A673 (cell line): Measurements from ENCODE around the gene MRNIP. TPM values are rescaled to one million over a fixed set of nuclear protein-coding genes. Genes with fewer than 3 reads are reported as not detected.

ENCODE experiments used
- BruUV-seq: library from RNA; stranded (reverse); fragments of 400-500 nt; replicated peaks from 2 replicates; lab custom pipeline; 2021; lab: Mats Ljungman, UMichigan
- CTCF ChIA-PET: fragments of 300-600 bp; sonication (Branson Sonifier 250); formaldehyde crosslinking; loops from one replicate; lab custom pipeline; 2022; ENCODE audit warnings: antibody characterized with exemption; lab: Charles Lee
- POLR2A ChIA-PET: fragments of 300-600 bp; sonication (Branson Sonifier 250); formaldehyde crosslinking; loops from one replicate; lab custom pipeline; 2022; ENCODE audit warnings: antibody characterized with exemption; ENCODE audit not compliant: low non-redundant PET; lab: Charles Lee
- DNase-seq: peaks from one replicate; pipeline ENCODE4 v3.0.0-alpha.2; 2015; ENCODE audit warnings: low spot score
- H3K27ac ChIP-seq: fragments of 200-600 bp; sonication (generic); 2 replicates; pipeline ENCODE4 v1.5.1; 2016; ENCODE audit warnings: mixed run types, low read depth, mild to moderate bottlenecking, mixed read lengths, antibody characterized with exemption, low read length; ENCODE audit not compliant: poor library complexity, severe bottlenecking
- H3K27me3 ChIP-seq: fragments of 200-600 bp; sonication (generic); replicated peaks from 2 replicates; pipeline ENCODE4 v1.6.1; 2017; ENCODE audit warnings: mixed run types, low read depth, mild to moderate bottlenecking, mixed read lengths, antibody characterized with exemption, low read length; ENCODE audit not compliant: insufficient read depth, poor library complexity
- H3K36me3 ChIP-seq: fragments of 200-600 bp; sonication (generic); 2 replicates; pipeline ENCODE4 v1.6.1; 2016; ENCODE audit warnings: mixed run types, mild to moderate bottlenecking, mixed read lengths, antibody characterized with exemption, low read length; ENCODE audit not compliant: insufficient read depth, poor library complexity, severe bottlenecking
- H3K4me1 ChIP-seq: fragments of 200-600 bp; sonication (generic); 2 replicates; pipeline ENCODE4 v1.6.1; 2017; ENCODE audit warnings: mixed run types, mild to moderate bottlenecking, mixed read lengths, antibody characterized with exemption, low read length; ENCODE audit not compliant: insufficient read depth, poor library complexity, severe bottlenecking
- H3K4me3 ChIP-seq: fragments of 200-600 bp; sonication (generic); 2 replicates; pipeline ENCODE4 v1.5.1; 2016; ENCODE audit warnings: low read depth, mixed run types, mild to moderate bottlenecking, mixed read lengths, low read length; ENCODE audit not compliant: poor library complexity, severe bottlenecking
- H3K9me3 ChIP-seq: fragments of 200-600 bp; sonication (generic); 2 replicates; pipeline ENCODE4 v1.6.1; 2016; ENCODE audit warnings: mixed run types, low read depth, mild to moderate bottlenecking, mixed read lengths, antibody characterized with exemption, low read length; ENCODE audit not compliant: poor library complexity, severe bottlenecking
- CTCF ChIP-seq: fragments of 300-800, 200-600 bp; sonication (generic); conservative IDR thresholded peaks from 2 replicates; pipeline ENCODE4 v1.5.1; 2017; ENCODE audit warnings: low read depth, mild to moderate bottlenecking, antibody characterized with exemption, low read length, moderate library complexity, mixed read lengths
- EZH2 ChIP-seq: fragments of 200-600 bp; sonication (generic); IDR thresholded peaks from 2 replicates; pipeline ENCODE4 v1.6.1; 2017; ENCODE audit warnings: borderline replicate concordance, low read depth, mild to moderate bottlenecking, mixed read lengths, antibody characterized with exemption, low read length; ENCODE audit not compliant: poor library complexity, severe bottlenecking
- intact Hi-C: fragments of 100-400 bp; cut with micrococcal nuclease; formaldehyde crosslinking; loops from one replicate; pipeline ENCODE4 v1.10.0; 2022; ENCODE audit not compliant: unreplicated experiment
- total RNA-seq: library from RNA; stranded (reverse); gene quantifications from 2 replicates; pipeline ENCODE4 v1.2.3, GENCODE V29; 2021

Gene MRNIP
- total RNA-seq, 1 experiment from 2014 or later, result 31.3 TPM

DNA sequence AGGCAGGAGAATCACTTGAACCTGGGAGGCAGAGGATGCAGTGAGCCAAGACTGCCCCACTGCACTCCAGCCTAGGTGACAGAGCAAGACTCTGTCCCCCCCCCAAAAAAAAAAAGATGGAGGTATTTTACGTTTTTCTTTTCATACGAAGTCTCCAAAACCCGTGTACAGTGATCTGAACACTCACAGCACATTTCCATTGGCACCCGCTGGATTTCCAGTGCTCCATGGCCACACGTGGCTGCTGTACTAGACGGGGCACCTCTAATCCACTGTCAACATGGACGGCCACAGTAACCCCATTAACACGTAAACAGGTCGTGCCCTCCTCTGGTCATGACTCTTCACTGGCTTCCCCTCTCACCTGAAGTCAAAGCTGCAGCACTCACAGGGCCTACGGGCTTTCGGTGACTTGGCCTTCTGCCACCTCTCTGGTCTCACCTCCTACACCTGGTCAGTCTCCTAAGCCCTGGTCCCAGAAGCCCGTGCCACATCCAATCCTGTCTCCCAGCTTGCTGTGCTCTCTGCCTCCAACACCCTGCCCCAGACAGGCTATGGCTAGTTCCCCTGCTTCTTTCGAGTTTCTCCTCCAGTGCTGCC, 27.0 kb upstream of the MRNIP start:
- H3K36me3 ChIP-seq, result peaks cover 54% of the 10 kb centered on the region
- POLR2A ChIA-PET, result no interaction called here

GRCh38 chr5:179883163-179883562, 24.5 kb upstream of the MRNIP start:
- BruUV-seq, result no TSS peak
- CTCF ChIA-PET, result no interaction called here
- Histone ChIP-seq H3K9me3 (peaks cover 20% of the 10 kb centered on the region), H3K27me3 (no peaks in the 10 kb centered on the region), H3K27ac (no peak overlapping the region), H3K4me3 (no peak overlapping the region), H3K4me1 (no peaks in the 10 kb centered on the region), H3K36me3 (peaks cover 44% of the 10 kb centered on the region)
- POLR2A ChIA-PET, result interaction anchor here (0.5 kb wide), 1 partner anchor 163 kb away, joined by 3 read pairs; no protein-coding TSS in a partner anchor
- TF ChIP-seq EZH2, result no peak
- TF ChIP-seq CTCF, result no peak
- intact Hi-C loops, result no loop called here
- no peak for DNase-seq

More for the DNA sequence above, 27.0 kb upstream of the MRNIP start:
- intact Hi-C loops, result no loop called here
- H3K9me3 ChIP-seq, result peaks cover 20% of the 10 kb centered on the region
- DNase-seq, result no peak
- no peaks in the 10 kb centered on the region for H3K4me1 ChIP-seq
- H3K27ac ChIP-seq, result no peak overlapping the region
- CTCF ChIA-PET, result no interaction called here
- TF ChIP-seq CTCF (no peak), EZH2 (no peak)
- no TSS peak for BruUV-seq
- no peak overlapping the region for H3K4me3 ChIP-seq
- H3K27me3 ChIP-seq, result no peaks in the 10 kb centered on the region

- Histone ChIP-seq H3K27ac (no peak overlapping the region), H3K4me3 (no peak overlapping the region), H3K27me3 (no peaks in the 10 kb centered on the region), H3K36me3 (peaks cover 44% of the 10 kb centered on the region), H3K4me1 (no peaks in the 10 kb centered on the region), H3K9me3 (peaks cover 20% of the 10 kb centered on the region)
- TF ChIP-seq EZH2 (no peak), CTCF (no peak)
- BruUV-seq, result no TSS peak
- intact Hi-C loops, result no loop called here
- ChIA-PET POLR2A (no interaction called here), CTCF (no interaction called here)
- DNase-seq, result no peak
Measured at GRCh38 chr5:179882338-179882737, 23.7 kb upstream of the MRNIP start.
